Glutamatergic neuron (in vitro differentiated cells): ENCODE measurements around the gene GMIP. TPM values are rescaled to one million over a fixed set of nuclear protein-coding genes. Genes with fewer than 3 reads are reported as not detected.

Experiments used
- DNase-seq: peaks from one replicate; pipeline ENCODE4 v3.0.0; 2022
- H3K27ac Mint-ChIP-seq: one replicate; pipeline ENCODE4 v1.8.0; 2020; ENCODE audit warnings: mild to moderate bottlenecking, mixed read lengths, inconsistent platforms; ENCODE audit not compliant: unreplicated experiment
- H3K27me3 Mint-ChIP-seq: one replicate; pipeline ENCODE4 v1.8.0; 2020; ENCODE audit warnings: mild to moderate bottlenecking, moderate library complexity, mixed read lengths, inconsistent platforms; ENCODE audit not compliant: unreplicated experiment
- H3K36me3 Mint-ChIP-seq: one replicate; pipeline ENCODE4 v1.8.0; 2020; ENCODE audit warnings: mild to moderate bottlenecking, mixed read lengths, inconsistent platforms; ENCODE audit not compliant: unreplicated experiment
- H3K4me1 Mint-ChIP-seq: one replicate; pipeline ENCODE4 v1.8.0; 2020; ENCODE audit warnings: mild to moderate bottlenecking, low read depth, mixed read lengths, inconsistent platforms; ENCODE audit not compliant: unreplicated experiment
- H3K4me3 Mint-ChIP-seq: one replicate; pipeline ENCODE4 v1.8.0; 2020; ENCODE audit warnings: mild to moderate bottlenecking, mixed read lengths, inconsistent platforms; ENCODE audit not compliant: unreplicated experiment
- H3K9me3 Mint-ChIP-seq: one replicate; pipeline ENCODE4 v1.8.0; 2020; ENCODE audit warnings: mild to moderate bottlenecking, moderate library complexity, mixed read lengths, inconsistent platforms; ENCODE audit not compliant: unreplicated experiment
- CTCF ChIP-seq: fragments of 200-600 bp; sonication (generic); IDR thresholded peaks from one replicate; pipeline ENCODE4 v1.5.0; 2021; ENCODE audit not compliant: partially characterized antibody, unreplicated experiment
- total RNA-seq: library from RNA; stranded (reverse); fragmentation: NEBNext Ultra II Directional; extraction: Animal tissue kit (Norgen Biotek cat#: 25700); gene quantifications from one replicate; pipeline ENCODE4 v1.2.1, GENCODE V29; 2021; ENCODE audit not compliant: unreplicated experiment

Gene GMIP
- total RNA-seq, 1 donor from 2014 or later, result 204 TPM

- Mint-ChIP-seq H3K27ac (no peak overlapping the region), H3K4me3 (no peak overlapping the region), H3K36me3 (no peaks in the 10 kb centered on the region), H3K27me3 (peaks cover 6% of the 10 kb centered on the region), H3K4me1 (no peaks in the 10 kb centered on the region), H3K9me3 (peaks cover 7% of the 10 kb centered on the region)
- DNase-seq, result no peak
- no peak for TF ChIP-seq CTCF
Measured at GRCh38 chr19:19653597-19654147, 10.2 kb upstream of the GMIP start.

GRCh38 chr19:19652482-19653295 is 9.2 kb upstream of the GMIP start:
- Mint-ChIP-seq H3K36me3 (no peaks in the 10 kb centered on the region), H3K27me3 (peaks cover 6% of the 10 kb centered on the region), H3K4me3 (no peak overlapping the region), H3K27ac (no peak overlapping the region), H3K9me3 (peaks cover 4% of the 10 kb centered on the region), H3K4me1 (no peaks in the 10 kb centered on the region)
- no peak for DNase-seq
- no peak for TF ChIP-seq CTCF

DNA sequence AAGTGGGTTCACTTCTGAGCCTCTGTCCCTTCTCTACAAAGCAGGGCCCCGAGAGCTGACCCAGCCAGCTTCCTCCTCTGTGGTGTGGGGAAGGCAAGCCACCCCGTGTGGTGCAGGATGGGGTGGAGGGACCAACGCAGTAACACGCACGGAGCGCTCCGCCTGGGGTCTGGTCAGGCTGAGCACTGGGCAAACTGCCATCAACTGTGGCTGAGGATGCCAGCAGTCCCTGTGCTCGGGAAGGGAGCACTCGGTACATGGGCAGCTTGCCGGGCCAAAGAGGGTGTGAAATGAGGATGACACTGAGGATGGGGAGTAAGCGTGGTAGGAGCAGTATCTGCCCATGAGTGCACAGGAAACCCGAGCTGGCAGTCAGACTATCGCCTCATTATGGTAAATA is 7.6 kb upstream of the GMIP start:
- H3K9me3 Mint-ChIP-seq, result peaks cover 4% of the 10 kb centered on the region
- peaks cover 5% of the 10 kb centered on the region for H3K27me3 Mint-ChIP-seq
- H3K4me1 Mint-ChIP-seq, result no peaks in the 10 kb centered on the region
- no peaks in the 10 kb centered on the region for H3K36me3 Mint-ChIP-seq
- DNase-seq, result no peak
- no peak overlapping the region for H3K4me3 Mint-ChIP-seq
- no peak overlapping the region for H3K27ac Mint-ChIP-seq
- TF ChIP-seq CTCF, result no peak

DNA sequence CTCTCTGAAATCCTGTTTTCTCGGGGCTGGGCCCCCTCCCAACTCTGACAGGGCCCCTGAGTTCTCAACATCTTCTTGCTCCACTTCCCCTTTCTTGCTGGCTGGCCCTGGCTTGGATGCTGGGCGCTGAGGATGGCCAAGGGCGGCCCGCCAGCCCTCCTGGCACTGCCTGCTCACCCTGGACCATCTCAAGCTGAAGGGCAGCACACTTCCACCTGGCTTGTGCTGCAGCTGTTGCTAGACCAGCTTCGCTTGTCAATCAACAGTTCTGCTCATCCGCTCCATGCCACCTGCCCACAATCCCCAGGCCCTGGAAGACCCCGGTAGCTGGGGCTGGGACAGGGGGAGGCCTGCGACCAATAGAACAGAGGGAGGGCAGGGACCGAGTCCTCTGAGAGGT is 6.9 kb upstream of the GMIP start:
- TF ChIP-seq CTCF, result no peak
- Mint-ChIP-seq H3K27ac (no peak overlapping the region), H3K9me3 (peaks cover 4% of the 10 kb centered on the region), H3K4me3 (no peak overlapping the region), H3K4me1 (no peaks in the 10 kb centered on the region), H3K36me3 (no peaks in the 10 kb centered on the region), H3K27me3 (peaks cover 4% of the 10 kb centered on the region)
- DNase-seq, result no peak

GRCh38 chr19:19649580-19649995 is 6.1 kb upstream of the GMIP start:
- peaks cover 8% of the 10 kb centered on the region for H3K9me3 Mint-ChIP-seq
- no peak overlapping the region for H3K4me3 Mint-ChIP-seq
- no peaks in the 10 kb centered on the region for H3K36me3 Mint-ChIP-seq
- no peak for TF ChIP-seq CTCF
- no peak overlapping the region for H3K27ac Mint-ChIP-seq
- no peak for DNase-seq
- H3K4me1 Mint-ChIP-seq, result peaks cover 1% of the 10 kb centered on the region
- peaks cover 4% of the 10 kb centered on the region for H3K27me3 Mint-ChIP-seq
